HS-27A (cell line): Measurements from ENCODE around the gene CSTB.

Source experiments
- DNase-seq: peaks from one replicate; pipeline ENCODE4 v3.0.0-alpha.2; 2012; ENCODE audit warnings: low read depth, missing footprints

Gene CSTB

DNA sequence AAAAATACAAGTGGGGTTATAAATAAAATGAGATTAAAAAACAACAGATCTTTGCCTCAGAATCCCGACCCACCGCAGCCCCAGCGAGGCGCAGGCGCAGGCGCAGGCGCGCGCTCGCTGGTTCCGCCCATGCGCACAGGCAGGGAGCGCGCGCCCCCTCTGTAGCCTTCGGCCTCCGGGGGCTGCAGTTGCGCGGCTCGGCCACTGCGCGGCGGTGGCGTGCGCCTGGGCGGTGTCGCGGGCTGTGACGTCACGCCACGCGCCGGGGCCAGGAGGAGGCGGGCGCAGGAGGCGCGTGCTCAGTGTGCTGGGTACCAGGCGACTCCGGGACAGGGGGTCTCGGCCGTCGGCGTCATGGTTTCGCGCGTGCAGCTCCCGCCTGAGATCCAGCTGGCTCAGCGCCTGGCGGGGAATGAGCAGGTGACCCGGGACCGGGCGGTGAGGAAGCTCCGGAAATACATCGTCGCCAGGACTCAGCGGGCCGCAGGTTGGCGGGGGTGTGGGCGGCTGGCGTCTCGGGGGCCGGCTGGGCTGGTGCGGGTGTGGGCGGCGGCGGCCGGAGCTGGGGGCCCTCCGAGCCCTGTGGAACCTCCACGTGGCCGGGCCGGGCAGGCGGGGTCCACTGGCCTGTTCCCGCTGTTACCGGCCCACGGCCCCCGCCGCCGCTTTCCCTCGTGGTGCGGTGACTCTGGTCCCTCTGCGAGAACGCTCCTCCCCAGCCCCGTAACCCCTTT lies 13.3 kb upstream of the CSTB start, which contains the start of gene RRP1:
TSS of gene RRP1 (plus strand) at position 302 of the 734 bp plus-strand sequence. CDS start at position 355, 53 bp downstream.
- DNase-seq, result peak; percentile 59

DNA sequence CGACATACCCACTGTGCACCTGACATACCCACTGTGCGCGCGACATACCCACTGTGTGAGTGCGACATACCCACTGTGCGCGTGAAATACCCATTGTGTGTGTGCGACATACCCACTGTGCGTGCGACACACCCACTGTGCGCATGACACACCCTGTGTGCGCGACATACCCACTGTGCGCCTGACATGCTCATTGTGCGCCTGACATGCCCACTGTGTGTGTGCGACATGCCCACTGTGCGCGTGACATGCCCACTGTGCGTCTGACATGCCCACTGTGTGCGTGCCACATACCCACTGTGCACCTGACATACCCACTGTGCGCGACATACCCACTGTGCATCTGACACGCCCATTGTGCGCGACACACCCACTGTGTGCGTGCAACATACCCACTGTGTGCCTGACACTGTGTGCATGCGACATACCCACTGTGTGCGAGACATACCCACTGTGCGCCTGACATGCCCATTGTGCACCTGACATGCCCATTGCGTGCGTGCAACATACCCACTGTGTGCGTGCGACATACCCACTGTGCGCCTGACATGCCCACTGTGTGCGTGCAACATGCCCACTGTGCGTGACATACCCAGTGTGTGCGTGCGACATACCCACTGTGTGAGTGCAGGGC lies 10.8 kb upstream of the CSTB start:
- no peak for DNase-seq

DNA sequence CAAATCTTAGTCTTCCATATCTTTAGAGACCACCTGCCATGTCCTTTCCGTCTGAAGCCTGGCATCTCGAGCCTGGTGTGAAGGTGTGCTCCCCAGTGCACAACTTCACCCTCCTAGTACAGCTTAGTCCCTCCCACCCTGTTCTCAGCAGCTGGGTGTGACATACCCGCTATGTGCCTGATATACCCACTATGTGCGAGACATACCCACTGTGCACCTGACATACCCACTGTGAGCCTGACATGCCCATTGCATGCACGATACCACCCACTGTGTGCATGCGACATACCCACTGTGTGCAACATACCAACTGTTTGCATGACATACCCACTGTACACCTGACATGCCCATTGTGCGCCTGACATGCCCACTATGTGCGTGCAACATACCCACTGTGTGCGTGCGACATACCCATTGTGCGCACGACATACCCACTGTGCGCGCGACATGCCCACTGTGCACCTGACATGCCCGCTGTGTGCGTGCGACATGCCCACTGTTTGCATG lies 10.2 kb upstream of the CSTB start:
- no peak for DNase-seq

DNA sequence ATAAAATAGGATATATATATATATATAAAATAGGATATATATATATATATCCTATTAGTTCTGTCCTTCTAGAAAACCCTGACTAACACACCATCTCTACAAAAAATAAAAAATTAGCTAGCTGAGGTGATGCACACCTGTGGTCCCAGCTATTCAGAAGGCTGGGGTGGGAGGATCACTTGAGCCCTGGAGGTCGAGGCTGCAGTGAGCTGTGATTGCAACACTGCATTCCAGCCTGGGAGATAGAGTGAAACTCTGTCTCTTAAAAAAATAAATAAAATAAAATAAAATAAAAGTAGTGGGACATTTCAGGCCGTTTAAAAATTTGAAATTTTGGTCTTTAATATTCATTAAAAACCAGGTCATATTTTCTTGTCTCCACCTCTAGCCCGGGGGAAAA lies 9.0 kb upstream of the CSTB start:
- no peak for DNase-seq

- no peak for DNase-seq
Observed at GRCh38 chr21:43783098-43783700, 7.1 kb upstream of the CSTB start.

DNA sequence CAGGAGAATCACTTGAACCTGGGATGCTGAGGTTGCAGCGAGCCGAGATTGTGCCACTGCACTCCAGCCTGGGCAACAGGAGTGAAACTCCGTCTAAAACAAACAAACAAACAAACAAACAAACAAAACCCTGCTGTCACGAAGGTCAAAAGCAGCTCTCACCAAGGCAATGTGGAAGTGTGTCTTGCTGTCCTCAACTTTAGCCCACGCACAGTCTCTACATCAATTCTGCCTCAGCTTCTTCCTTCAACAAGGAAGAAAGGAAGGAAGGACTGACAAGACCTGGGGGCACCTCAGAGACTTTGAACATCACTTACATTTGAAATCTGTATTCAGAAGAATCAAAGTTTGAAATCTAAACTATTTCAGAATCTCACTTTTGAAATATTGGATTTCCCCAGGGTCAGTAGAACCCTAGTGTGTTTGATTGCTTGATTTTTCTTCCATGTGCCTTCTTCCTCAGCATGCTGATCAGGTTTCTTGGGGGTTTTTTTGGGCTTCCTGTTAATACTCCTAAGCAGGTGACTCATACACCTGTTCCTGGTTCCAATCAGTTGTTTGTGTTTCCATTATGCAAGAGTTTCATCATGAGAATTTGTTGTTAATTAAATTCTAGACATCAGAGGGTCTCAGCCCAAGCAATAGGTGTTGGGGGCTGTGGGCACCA lies 6.5 kb upstream of the CSTB start:
- DNase-seq, result no peak

GRCh38 chr21:43781846-43782245 lies 5.7 kb upstream of the CSTB start:
- no peak for DNase-seq

DNA sequence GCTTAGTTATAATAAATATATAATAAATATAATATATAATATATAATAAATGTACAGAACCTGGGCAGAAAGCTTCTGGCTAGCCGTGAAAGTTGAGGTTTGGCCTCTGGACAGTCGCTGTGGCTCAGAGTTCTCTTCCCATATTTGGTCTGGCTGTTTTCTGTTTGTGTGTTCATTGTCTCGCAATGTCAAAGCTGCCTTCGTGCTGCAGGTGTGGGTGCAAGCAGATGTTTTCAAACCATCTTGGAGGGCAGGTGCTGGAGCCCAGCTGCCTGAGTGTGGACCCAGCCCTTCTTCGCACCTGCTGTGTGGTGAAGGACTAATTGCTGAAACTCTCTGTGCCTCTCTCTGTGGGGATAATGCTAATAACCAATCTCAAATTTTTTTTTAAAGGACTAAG lies 3.6 kb upstream of the CSTB start:
- no peak for DNase-seq

DNA sequence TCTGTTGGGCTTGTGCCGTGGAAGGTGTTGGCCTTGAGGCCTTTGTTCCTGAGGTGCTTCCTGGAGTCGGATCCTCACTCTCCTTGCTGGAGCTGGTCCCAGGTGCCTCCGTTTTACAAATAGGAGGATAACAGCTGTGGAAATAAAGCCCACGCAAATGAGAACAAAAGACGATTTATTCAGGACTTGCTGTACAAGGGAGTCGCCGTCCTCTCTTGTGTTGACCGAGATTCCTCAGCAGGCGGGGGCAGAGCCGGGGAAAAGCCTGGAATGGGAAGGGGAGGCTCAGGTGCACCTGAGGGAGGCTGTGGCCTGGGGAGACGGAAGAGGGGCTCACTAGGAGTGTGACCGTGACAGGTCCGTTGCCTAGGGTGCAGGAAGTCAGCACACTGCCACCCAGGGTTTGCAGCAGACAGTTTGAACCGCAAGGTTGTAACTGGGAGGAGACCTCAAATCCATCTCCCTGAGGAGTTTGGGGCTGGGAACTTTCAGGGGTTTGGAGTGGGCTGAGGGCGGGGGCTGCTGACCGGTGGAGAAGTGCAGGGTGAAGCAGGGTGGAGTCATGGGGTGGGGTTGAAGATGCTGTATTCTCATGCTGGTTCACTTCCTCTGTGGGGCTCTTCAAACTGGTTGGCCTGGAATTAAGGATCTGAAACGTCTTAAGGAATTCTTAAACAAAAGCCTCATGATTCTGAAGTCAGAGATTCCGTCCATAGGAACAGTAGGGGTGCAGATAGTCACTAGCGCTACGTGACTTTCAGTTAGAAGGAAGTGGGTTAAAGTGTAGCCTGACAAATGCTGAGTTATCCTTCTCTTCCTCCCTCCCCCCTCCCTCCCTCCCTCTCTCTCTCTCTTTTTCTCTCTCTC lies 2.6 kb upstream of the CSTB start:
- DNase-seq, result no peak

DNA sequence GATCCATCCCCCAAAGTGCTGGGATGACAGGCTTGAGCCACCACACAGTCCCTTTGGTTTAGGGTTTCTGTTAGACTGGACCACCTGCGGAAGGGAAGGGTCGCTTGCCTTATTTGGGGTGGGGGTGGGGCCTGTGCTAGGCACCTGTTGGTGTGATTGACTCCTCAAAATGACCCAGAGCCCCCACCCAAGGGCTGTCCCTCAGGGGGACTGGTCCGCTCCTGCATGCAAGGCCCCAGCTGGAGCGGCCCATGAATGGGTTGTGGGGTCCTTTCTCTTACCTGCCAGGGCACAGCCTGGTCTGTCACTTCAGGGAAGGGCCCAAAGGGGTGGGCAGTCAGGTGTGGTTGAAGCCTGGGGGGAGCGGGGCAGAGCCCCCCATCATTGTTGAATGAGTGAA lies 1.8 kb upstream of the CSTB start:
- no peak for DNase-seq

DNA sequence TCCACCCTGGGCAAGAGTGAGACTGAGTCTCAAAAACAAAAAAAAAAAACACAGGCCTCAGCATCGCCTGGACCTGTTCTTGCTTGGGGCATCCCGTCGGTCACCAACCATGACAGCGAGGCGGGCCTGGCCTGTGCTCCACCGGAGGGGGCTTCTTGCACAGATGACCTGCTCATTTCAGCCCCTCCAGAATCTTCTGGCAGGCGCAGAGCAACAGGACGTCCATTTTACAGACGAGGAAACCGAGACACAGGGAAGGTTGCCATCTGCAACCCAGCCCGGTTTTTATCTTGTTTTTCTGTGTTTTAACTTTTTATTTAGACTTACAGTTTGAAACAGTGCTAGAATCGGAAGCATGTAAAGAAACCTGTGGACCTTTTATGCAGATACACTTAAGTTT lies 918 bp downstream of the CSTB start:
- DNase-seq, result no peak

DNA sequence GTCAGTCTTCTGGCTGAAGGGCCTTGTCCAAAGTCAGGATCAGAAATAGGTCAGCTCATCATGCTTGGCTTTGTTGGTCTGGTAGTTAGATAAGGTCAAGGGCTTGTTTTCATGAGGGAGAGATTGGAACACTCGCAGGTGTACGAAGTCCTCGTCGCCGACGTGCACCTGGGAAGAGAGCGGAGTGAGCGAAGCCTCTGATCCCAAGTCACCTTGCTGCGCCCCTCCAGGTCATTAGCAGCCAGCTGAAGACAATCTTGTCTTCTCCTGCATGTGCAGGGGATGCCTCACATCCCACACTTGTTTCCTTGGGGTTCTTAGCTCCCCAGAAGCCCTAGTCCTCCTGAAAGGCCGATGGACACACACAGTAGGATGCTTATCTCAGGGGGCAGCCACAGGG lies 1.9 kb downstream of the CSTB start:
- DNase-seq, result no peak

GRCh38 chr21:43772425-43772821 lies 3.7 kb downstream of the CSTB start:
- DNase-seq, result no peak

- DNase-seq, result no peak
Observed at GRCh38 chr21:43771698-43772424, 4.2 kb downstream of the CSTB start.

GRCh38 chr21:43771199-43771675 lies 4.9 kb downstream of the CSTB start:
- no peak for DNase-seq

GRCh38 chr21:43770066-43770655 lies 5.9 kb downstream of the CSTB start:
- DNase-seq, result no peak

- no peak for DNase-seq
Observed at GRCh38 chr21:43769325-43769958, 6.7 kb downstream of the CSTB start.

GRCh38 chr21:43768868-43769167 lies 7.3 kb downstream of the CSTB start:
- no peak for DNase-seq

GRCh38 chr21:43767984-43768867 lies 7.9 kb downstream of the CSTB start:
- no peak for DNase-seq
